Gastrocnemius medialis (tissue), 4 donors: ENCODE results near the gene ATG9B. TPM values are rescaled to one million over a fixed set of nuclear protein-coding genes. Genes with fewer than 3 reads are reported as not detected.

Experiments
- ATAC-seq, 2 donors: fragments of 150-250 bp; one replicate each; pipeline ENCODE4 v1.9.1; 2016
- DNase-seq, 2 donors: peaks; one replicate each; pipeline ENCODE4 v3.0.0-alpha.2; 2019
- H3K27ac ChIP-seq, 4 donors: fragments of 200-600 bp; sonication (generic); 1 replicate in 1 of 4; 2 replicates in 3 of 4; pipeline ENCODE4 v1.5.1; 2016 to 2018; ENCODE audit warnings: mild to moderate bottlenecking in 2 of 4, moderate library complexity in 1 of 4
- H3K27me3 ChIP-seq, 3 donors: fragments of 200-600 bp; sonication (generic) in 2 of 3; 1 replicate in 1 of 3; 2 replicates in 2 of 3; pipeline versions ENCODE4 v1.5.1 to v1.6.0; 2016 to 2019; ENCODE audit warnings: mild to moderate bottlenecking in 1 of 3, moderate library complexity in 1 of 3
- H3K36me3 ChIP-seq, 2 donors: fragments of 200-600 bp; sonication (generic) in 1 of 2; one replicate each; pipeline ENCODE4 v1.5.1; 2017 to 2018
- H3K4me1 ChIP-seq, 2 donors: fragments of 200-600 bp; sonication (generic) in 1 of 2; one replicate each; pipeline ENCODE4 v1.5.1; 2016 to 2017; ENCODE audit warnings: mild to moderate bottlenecking in 2 of 2
- H3K4me3 ChIP-seq, 4 donors: fragments of 200-600 bp; sonication (generic) in 3 of 4; 1 replicate in 1 of 4; 2 replicates in 3 of 4; pipeline ENCODE4 v1.5.1; 2016 to 2019; ENCODE audit warnings: mild to moderate bottlenecking in 2 of 4
- H3K9me3 ChIP-seq, 3 donors: fragments of 200-600 bp; sonication (generic) in 2 of 3; 1 replicate in 1 of 3; 2 replicates in 2 of 3; pipeline ENCODE4 v1.5.1; 2016 to 2019
- CTCF ChIP-seq, 5 experiments: fragments of 450-650 bp in 3 of 5; fragments of 200-600 bp in 2 of 5; sonication (generic) in 2 of 5; IDR thresholded peaks in 4 of 5; conservative IDR thresholded peaks in 1 of 5; 1 replicate in 4 of 5; 2 replicates in 1 of 5; pipeline ENCODE4 v1.5.1; 2016 to 2019; ENCODE audit warnings: antibody characterized with exemption in 5 of 5, mild to moderate bottlenecking in 3 of 5, moderate library complexity in 3 of 5
- POLR2A ChIP-seq, 2 donors: fragments of 450-650 bp; IDR thresholded peaks; one replicate each; pipeline ENCODE4 v1.6.1; 2017; ENCODE audit warnings: antibody characterized with exemption in 2 of 2, mild to moderate bottlenecking in 2 of 2, moderate library complexity in 2 of 2
- in situ Hi-C, 4 donors: fragments of 200-750 bp; cut with MboI; loops; one replicate each; pipeline versions ENCODE4 v1.15.0 to v1.8.0; 2017; ENCODE audit warnings: low sequenced_read_pairs in 4 of 4
- intact Hi-C: fragments of 100-400 bp; cut with DNase I; formaldehyde crosslinking; loops from one replicate; pipeline ENCODE4 v1.15.1; 2023; ENCODE audit warnings: low total_unique reads
- total RNA-seq, 4 donors: library from RNA; depleted of rRNA; stranded (reverse); fragments of >200 nt; gene quantifications; one replicate each; pipeline versions ENCODE4 v1.1.0 to v1.2.3, GENCODE V29; 2016

Gene ATG9B
- total RNA-seq, 4 donors from 2014 or later = 0.31 TPM; not detected in 3

- no peak overlapping the region for H3K27ac ChIP-seq
- intact Hi-C loops (no loop called here), in situ Hi-C loops (loop anchor here in 1 of 4 donors (10.0 kb wide), 1 partner anchor 64 kb away; no protein-coding TSS in a partner anchor)
- no peaks in the 10 kb centered on the region for H3K27me3 ChIP-seq
- TF ChIP-seq POLR2A (IDR thresholded peaks at IDR 0.05) (no peak), CTCF (IDR thresholded peaks at IDR 0.05 in 4 of 5, conservative IDR thresholded peaks at IDR 0.05 in 1 of 5) (no peak)
- H3K4me3 ChIP-seq = no peak overlapping the region
- peaks cover 3% of the 10 kb centered on the region in 2 donors for H3K4me1 ChIP-seq
- no peak for ATAC-seq
- H3K9me3 ChIP-seq = no peaks in the 10 kb centered on the region
- no peak for DNase-seq
- peaks cover 0 to 45% of the 10 kb centered on the region in 2 donors for H3K36me3 ChIP-seq
Observed at GRCh38 chr7:151040616-151041375, 16.5 kb upstream of the ATG9B start.

DNA sequence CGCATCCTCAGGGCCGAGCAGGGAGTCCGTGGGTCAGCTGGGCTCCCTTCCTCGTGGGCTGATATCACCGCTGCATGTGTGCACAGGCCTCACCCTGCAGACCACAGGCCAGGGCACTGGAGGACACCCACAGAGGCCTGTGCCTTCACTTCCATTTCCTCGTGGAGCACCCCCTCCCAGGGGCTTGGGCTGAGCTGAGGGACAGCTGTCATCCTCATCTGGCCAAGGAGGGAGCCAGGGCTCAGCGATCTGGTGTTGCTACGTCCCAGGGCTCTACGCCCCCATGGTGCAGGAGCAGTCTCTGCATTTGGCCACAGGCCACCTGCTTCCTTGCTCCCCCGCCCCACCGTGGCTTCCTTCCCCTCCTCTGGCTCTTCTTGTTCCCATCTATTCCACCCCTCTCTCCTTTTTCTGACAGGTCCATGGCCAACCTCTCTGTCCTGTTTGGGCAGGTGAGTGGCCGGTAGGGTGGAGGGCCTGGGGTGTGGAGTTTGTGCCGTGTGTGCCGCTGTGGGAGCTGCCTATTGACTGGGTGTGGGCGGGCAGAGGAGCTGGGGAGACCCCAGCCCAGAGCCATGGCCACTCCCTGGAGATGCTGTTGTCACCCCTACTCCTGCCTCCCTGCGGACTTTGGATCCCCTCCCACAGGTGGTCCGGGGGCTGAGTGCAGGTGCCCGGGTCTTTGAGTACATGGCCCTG lies 15.7 kb upstream of the ATG9B start:
- TF ChIP-seq CTCF (IDR thresholded peaks at IDR 0.05 in 4 of 5, conservative IDR thresholded peaks at IDR 0.05 in 1 of 5) (no peak), POLR2A (IDR thresholded peaks at IDR 0.05) (no peak)
- Histone ChIP-seq H3K36me3 (peaks cover 0 to 46% of the 10 kb centered on the region in 2 donors), H3K4me1 (peaks cover 6 to 7% of the 10 kb centered on the region in 2 donors), H3K27ac (no peak overlapping the region), H3K27me3 (no peaks in the 10 kb centered on the region), H3K9me3 (no peaks in the 10 kb centered on the region), H3K4me3 (no peak overlapping the region)
- in situ Hi-C loops = loop anchor here in 2 of 4 donors (10.0 kb wide), 1 partner anchor 65 kb away; no protein-coding TSS in a partner anchor
- DNase-seq = no peak
- no peak for ATAC-seq
- intact Hi-C loops = no loop called here

DNA sequence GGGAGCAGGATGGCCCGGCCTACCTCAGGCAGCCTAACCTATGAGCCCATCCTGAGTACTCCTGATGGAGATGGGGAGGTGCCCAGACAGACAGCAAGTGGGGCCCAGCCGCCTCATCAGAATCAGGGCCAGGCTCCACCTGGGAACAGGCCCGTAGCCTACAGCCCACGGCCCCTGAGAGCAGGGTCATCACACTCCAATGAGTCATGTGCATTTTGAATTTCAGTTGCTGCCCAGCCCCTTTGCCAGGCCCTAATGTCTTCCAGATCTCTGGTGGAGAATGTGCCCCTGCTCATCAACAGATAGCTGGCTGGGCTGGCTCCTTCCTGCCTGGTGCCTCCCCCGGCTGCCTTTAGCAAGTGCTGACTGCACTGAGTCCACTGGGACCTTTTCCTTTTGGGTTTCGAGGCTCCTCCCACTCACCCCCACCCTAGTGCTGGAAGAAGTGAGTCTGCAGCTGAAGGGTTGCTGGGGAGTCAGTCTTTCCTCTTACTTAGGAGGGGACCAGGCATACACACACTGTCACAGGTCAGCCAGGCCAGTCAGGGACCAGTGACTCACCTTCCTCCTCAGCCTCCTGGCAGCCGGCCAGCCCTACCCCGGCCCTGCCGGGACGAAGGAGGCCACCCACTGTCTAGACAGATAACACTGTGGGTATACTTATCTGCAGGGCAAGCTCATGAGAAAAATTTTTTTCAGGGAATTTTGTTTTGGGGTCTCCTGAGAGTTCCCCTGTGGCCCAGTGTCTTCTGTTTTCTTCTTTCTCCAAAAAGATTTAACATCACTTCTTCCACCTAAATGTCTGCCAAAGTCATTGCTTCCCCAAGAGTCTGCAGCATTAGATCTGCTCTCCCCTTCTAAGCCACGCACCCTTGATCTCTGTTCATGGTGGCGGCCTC lies 14.9 kb upstream of the ATG9B start:
- Histone ChIP-seq H3K4me3 (no peak overlapping the region), H3K9me3 (no peaks in the 10 kb centered on the region), H3K27ac (peak overlapping the region in 1 of 4 donors; percentile 18), H3K4me1 (peaks cover 13% of the 10 kb centered on the region in 2 donors), H3K27me3 (no peaks in the 10 kb centered on the region), H3K36me3 (peaks cover 0 to 40% of the 10 kb centered on the region in 2 donors)
- in situ Hi-C loops (loop anchor here in 1 of 4 donors (10.0 kb wide), 1 partner anchor 66 kb away; no protein-coding TSS in a partner anchor), intact Hi-C loops (no loop called here)
- ATAC-seq (peak; percentile 69 to 73), DNase-seq (peak; percentile 40 to 50)
- TF ChIP-seq POLR2A (IDR thresholded peaks at IDR 0.05) = no peak
- TF ChIP-seq CTCF (IDR thresholded peaks at IDR 0.05 in 4 of 5, conservative IDR thresholded peaks at IDR 0.05 in 1 of 5) = no peak

GRCh38 chr7:151035902-151036301 lies 11.6 kb upstream of the ATG9B start:
- Histone ChIP-seq H3K9me3 (no peaks in the 10 kb centered on the region), H3K4me3 (no peak overlapping the region), H3K4me1 (peaks cover 13% of the 10 kb centered on the region in 2 donors), H3K27ac (no peak overlapping the region), H3K36me3 (peaks cover 0 to 22% of the 10 kb centered on the region in 2 donors), H3K27me3 (no peaks in the 10 kb centered on the region)
- in situ Hi-C loops = loop anchor here in 1 of 4 donors (10.0 kb wide), 1 partner anchor 69 kb away; no protein-coding TSS in a partner anchor
- DNase-seq = no peak
- intact Hi-C loops = no loop called here
- no peak for ATAC-seq
- TF ChIP-seq POLR2A (IDR thresholded peaks at IDR 0.05) = no peak
